NCI-H69 (cell line): ENCODE results near the gene SLC39A5.
"Not testable (repeated sequence)": the region's sequence is repeated elsewhere in the genome, so short reads cannot be mapped to it uniquely, and the experiment has no call there.

Experiments
- DNase-seq: peaks from one replicate; lab custom pipeline; 2025; lab: John Stamatoyannopoulos, UW

The SLC39A5 gene

GRCh38 chr12:56280849-56281248 is 51.0 kb downstream of the SLC39A5 start:
- DNase-seq, result no peak

GRCh38 chr12:56282030-56282429 is 52.2 kb downstream of the SLC39A5 start:
- DNase-seq, result no peak

- no peak for DNase-seq
Observed at GRCh38 chr12:56282579-56282978, 52.7 kb downstream of the SLC39A5 start.

GRCh38 chr12:56284263-56284662 is 54.4 kb downstream of the SLC39A5 start:
- not testable (repeated sequence) for DNase-seq

- no peak for DNase-seq
Observed at GRCh38 chr12:56286044-56286830, 56.4 kb downstream of the SLC39A5 start.
